ENCODE results near the gene OR2S2.

Gene OR2S2

DNA sequence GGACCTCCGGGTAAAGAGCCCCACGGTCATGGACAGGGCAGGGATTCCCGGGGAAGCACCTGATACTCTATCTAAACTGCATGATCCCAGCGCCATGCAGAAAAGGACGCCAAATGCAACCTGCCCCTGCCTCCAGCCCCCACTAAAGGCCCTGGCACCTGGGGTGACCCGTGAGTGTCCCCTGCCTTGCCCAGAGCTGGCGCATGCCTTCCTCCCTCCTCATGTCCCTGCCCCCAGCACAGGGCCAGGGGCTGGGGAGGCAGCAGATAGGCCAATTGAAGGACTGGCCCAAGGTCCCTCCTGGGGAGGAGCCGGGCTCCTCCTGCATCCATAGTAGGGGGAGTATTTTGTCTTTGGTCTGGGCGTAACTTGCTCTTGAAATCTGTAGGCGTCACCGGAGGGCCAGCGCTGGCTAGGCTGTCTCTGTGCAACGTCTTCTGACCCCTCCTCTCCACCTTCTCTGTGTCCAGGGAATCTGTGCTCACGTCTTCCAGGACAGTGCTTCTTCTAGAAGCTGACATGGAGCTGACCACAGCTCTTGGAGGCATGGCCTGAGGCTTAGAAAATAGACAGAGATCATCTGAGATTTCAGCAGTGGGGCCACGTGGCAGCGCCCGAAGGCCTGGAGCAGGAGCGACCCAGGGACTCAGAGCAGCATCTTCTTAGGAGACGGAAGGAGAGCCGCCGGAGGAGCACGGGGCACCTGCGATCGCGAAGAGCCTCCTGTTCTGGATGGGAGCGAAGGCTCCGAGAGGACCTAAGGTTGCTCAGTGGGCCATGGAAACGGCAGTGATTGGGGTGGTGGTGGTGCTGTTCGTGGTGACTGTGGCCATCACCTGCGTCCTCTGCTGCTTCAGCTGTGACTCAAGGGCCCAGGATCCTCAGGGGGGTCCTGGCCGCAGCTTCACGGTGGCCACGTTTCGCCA, 48.0 kb downstream of the OR2S2 start:
- TF ChIP-seq, protein P1, sequence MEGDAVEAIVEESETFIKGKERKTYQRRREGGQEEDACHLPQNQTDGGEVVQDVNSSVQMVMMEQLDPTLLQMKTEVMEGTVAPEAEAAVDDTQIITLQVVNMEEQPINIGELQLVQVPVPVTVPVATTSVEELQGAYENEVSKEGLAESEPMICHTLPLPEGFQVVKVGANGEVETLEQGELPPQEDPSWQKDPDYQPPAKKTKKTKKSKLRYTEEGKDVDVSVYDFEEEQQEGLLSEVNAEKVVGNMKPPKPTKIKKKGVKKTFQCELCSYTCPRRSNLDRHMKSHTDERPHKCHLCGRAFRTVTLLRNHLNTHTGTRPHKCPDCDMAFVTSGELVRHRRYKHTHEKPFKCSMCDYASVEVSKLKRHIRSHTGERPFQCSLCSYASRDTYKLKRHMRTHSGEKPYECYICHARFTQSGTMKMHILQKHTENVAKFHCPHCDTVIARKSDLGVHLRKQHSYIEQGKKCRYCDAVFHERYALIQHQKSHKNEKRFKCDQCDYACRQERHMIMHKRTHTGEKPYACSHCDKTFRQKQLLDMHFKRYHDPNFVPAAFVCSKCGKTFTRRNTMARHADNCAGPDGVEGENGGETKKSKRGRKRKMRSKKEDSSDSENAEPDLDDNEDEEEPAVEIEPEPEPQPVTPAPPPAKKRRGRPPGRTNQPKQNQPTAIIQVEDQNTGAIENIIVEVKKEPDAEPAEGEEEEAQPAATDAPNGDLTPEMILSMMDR (IDR thresholded peaks at IDR 0.05; ENCODE audit: low read depth, low read length), result no peak
- H3K4me3 ChIP-seq (replicated peaks in 1 of 2; ENCODE audit: low read depth in 2 of 2, low read length in 2 of 2), result peak overlapping the region in 1 of 2 donors; percentile 40
- peak; percentile 47 to 50 for DNase-seq (ENCODE audit: low read depth in 2 of 2)

DNA sequence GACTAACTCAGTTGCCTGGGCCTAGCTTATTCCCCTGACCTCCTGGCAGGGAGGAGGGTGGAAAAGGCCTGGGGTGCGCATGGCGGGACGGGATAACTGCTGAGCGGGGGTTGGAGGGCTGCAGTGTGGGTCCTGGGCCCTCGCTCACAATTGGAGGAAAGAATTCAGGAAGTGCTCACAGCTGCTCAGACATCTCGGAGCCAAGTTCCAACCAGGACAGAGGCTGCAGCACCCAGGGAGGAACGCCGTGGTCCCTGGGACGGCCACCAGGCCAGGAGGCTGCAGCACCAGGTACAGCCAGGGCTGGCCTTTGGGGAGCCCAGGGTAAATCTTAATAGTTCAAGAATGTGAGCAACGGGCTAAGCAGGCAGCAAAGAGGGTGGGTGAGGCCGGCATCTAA, 48.7 kb downstream of the OR2S2 start, which contains the start of gene SPAAR:
Gene SPAAR (plus strand): TSS at position 217 of the 400 bp plus-strand sequence. CDS start 974 bp downstream, outside the sequence.
- H3K4me3 ChIP-seq (replicated peaks in 1 of 2; ENCODE audit: low read depth in 2 of 2, low read length in 2 of 2), result peak within 1 kb of the TSS in 1 of 2 donors; percentile 40
- no peak for DNase-seq (ENCODE audit: low read depth in 2 of 2)
- TF ChIP-seq, protein P1 (IDR thresholded peaks at IDR 0.05; ENCODE audit: low read depth, low read length), result no peak

DNA sequence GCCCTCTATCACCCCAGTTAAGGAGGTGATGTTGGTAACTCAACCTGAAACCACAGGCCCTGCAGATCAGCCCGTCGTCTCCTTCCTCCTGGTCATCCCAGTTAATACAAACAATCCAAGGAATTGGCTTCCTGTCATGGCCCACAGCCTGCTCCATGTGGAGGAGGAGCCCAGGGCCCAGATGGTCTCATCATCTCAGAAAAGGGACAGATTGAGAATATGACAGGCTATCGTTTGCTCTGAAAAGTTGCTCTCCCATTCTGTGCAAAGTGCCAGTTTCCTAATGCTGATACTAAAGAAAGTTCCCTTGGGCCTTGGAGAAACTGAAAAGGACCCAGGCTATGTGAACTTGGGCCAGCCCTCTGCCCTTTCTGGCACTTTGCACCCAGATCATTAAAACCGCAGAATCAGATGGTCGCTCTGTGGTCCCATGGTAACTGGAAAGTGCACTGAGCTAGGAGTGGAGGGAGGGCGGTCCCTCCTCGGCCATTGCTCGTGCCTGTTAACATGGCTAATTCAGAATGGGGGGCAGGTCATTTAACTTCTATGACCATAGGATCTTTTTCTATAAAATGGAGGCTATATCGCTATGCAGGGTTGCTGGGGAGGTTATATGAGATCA, 49.3 kb downstream of the OR2S2 start:
- TF ChIP-seq, protein P1 (IDR thresholded peaks at IDR 0.05; ENCODE audit: low read depth, low read length), result no peak
- peak overlapping the region in 1 of 2 donors; percentile 39 for H3K4me3 ChIP-seq (replicated peaks in 1 of 2; ENCODE audit: low read depth in 2 of 2, low read length in 2 of 2)
- no peak for DNase-seq (ENCODE audit: low read depth in 2 of 2)

DNA sequence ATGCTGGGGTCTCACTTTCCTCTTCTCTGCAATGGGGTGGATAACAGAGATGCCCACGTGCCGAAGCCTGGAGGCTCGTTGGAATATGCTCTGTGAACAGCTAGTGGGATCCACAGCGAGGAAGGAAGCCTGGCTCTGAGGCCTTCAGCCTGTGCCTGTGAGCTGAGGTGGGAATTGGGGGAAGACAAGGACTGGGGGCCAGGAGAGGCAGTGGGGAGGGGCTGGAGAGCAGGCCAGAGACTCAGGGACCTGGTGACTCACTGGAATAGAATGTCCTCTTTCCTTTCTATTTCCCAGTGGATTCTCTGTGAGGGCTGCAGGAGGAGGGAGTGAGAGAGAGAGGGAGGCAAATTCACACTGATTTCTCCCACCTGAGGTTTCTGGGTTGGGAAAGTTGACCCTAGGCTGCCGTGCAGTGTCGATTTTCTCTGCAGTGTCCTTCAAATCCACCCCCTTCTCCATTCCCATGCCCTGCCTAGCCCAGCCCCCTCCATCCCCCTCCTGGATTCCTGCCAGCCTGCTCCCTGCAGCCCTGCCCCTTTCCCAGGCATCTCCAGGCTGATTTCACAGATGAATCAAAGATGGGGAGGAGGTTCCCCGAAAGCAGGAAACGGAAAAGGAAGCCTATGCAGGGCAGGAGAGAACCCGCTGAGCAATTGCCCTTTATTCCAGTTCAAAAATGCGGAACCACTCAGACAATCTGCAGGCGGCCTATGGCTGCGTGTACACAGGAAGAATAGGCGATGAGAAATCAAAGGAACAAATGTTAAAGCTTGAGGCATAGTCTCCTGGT, 50.0 kb downstream of the OR2S2 start:
- TF ChIP-seq, protein P1 (IDR thresholded peaks at IDR 0.05; ENCODE audit: low read depth, low read length), result peak; percentile 2
- H3K4me3 ChIP-seq (replicated peaks in 1 of 2; ENCODE audit: low read depth in 2 of 2, low read length in 2 of 2), result peak overlapping the region in 1 of 2 donors; percentile 39
- DNase-seq (ENCODE audit: low read depth in 2 of 2), result peak; percentile 94
